ENCODE data around the gene CCN5. TPM values are rescaled to one million over a fixed set of nuclear protein-coding genes. Genes with fewer than 3 reads are reported as not detected.

The CCN5 gene
- total RNA-seq, 1 experiment from 2014 or later: 0.20 TPM

DNA sequence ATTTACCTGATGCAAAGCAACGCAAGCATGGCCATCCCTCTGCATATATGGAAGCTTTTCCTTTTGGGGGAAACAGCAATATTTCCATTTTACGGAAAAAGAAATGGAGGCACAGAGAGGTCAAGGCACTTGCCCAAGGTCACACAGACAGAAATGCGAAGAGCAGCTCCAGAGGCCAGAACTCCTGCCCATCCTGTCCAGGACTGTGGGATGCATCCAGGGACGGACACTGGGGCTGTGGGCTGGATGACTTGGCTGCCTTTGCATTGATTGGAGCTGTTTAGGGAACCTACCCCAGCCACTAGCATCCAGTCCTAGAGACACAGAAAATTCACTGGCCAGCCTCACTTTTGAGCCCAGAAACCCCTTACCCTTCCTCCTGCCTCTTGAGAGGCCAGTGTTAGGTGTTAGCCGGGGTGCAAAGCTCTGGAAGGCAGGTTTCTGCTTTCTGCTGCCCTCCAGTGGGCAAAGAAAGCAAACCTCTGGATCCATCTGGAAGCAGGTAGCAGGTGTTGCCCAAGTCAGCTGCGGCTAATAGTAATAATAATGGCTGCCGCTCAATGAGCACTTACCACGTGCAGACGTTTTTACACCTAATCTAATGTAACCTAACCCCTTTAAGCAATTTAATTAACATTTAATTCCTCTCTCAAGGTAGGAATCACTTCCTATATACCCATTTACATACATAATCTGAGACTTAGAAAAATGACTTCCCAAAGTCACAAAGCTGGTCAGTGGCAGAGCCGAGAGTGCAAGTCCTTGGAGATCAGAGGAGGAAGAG is 31.7 kb upstream of the CCN5 start:
- no peak overlapping the region for H2AFZ ChIP-seq
- ChIA-PET POLR2A (ENCODE audit: unreplicated experiment) (interaction anchor here (0.5 kb wide), 1 partner anchor 49 kb away, joined by 3 read pairs; no protein-coding TSS in a partner anchor), CTCF (interaction anchor here (0.8 to 3.7 kb wide), 9 partner anchors 27 to 467 kb away, joined by 3 to 38 read pairs (median 3); no protein-coding TSS in a partner anchor)
- H3K27ac ChIP-seq: no peak overlapping the region
- H3K4me1 ChIP-seq (replicated peaks; ENCODE audit: insufficient read depth): peaks cover 16% of the 10 kb centered on the region
- no peaks in the 10 kb centered on the region for H3K27me3 ChIP-seq (ENCODE audit: insufficient read depth, low read depth)
- H3K9me2 ChIP-seq (ENCODE audit: insufficient read depth): no peaks in the 10 kb centered on the region
- H3F3A ChIP-seq (ENCODE audit: insufficient read depth, low read depth): peaks cover 12% of the 10 kb centered on the region
- H3K9me3 ChIP-seq (ENCODE audit: insufficient read depth, low read depth): no peaks in the 10 kb centered on the region
- no peaks in the 10 kb centered on the region for H4K20me1 ChIP-seq (ENCODE audit: insufficient read depth)
- H3K36me3 ChIP-seq (ENCODE audit: low read depth): no peaks in the 10 kb centered on the region
- TF ChIP-seq EZH2 (IDR thresholded peaks at IDR 0.05; ENCODE audit: low read depth) (no peak), CTCF (conservative IDR thresholded peaks at IDR 0.05) (peak; percentile 85)
- no TSS peak for BruUV-seq (replicated peaks)
- intact Hi-C loops (cut with micrococcal nuclease; ENCODE audit: unreplicated experiment): loop anchor here (1.0 to 10.0 kb wide), 7 partner anchors 30 to 611 kb away; partner anchors contain the start of genes SERINC3 and TTPAL
- H3K4me2 ChIP-seq: no peak overlapping the region
- peak; percentile 66 to 76 for DNase-seq
- H3K4me3 ChIP-seq: no peak overlapping the region
- H3K79me2 ChIP-seq (ENCODE audit: low read depth): no peaks in the 10 kb centered on the region

- peak overlapping the region; percentile 58; the same call in 1 of the 2 replicates for H2AFZ ChIP-seq
- H4K20me1 ChIP-seq (ENCODE audit: insufficient read depth): no peaks in the 10 kb centered on the region
- no peaks in the 10 kb centered on the region for H3K79me2 ChIP-seq (ENCODE audit: low read depth)
- intact Hi-C loops (cut with micrococcal nuclease; ENCODE audit: unreplicated experiment): loop anchor here (2.0 to 10.0 kb wide), 5 partner anchors 162 to 610 kb away; partner anchors contain the start of genes SERINC3 and TTPAL
- H3K4me1 ChIP-seq (replicated peaks; ENCODE audit: insufficient read depth): peaks cover 14% of the 10 kb centered on the region
- H3K9me3 ChIP-seq (ENCODE audit: insufficient read depth, low read depth): no peaks in the 10 kb centered on the region
- ChIA-PET POLR2A (ENCODE audit: unreplicated experiment) (interaction anchor here (0.6 kb wide), 1 partner anchor 48 kb away, joined by 5 read pairs; no protein-coding TSS in a partner anchor), CTCF (interaction anchor here (0.6 to 3.7 kb wide), 8 partner anchors 28 to 468 kb away, joined by 3 to 38 read pairs (median 3); no protein-coding TSS in a partner anchor)
- no peaks in the 10 kb centered on the region for H3K9me2 ChIP-seq (ENCODE audit: insufficient read depth)
- BruUV-seq (replicated peaks): no TSS peak
- peak overlapping the region; percentile 16; the same call in 1 of the 2 replicates for H3K27ac ChIP-seq
- no peak for DNase-seq
- H3K27me3 ChIP-seq (ENCODE audit: insufficient read depth, low read depth): no peaks in the 10 kb centered on the region
- H3K4me2 ChIP-seq: peak overlapping the region; percentile 74
- no peaks in the 10 kb centered on the region for H3K36me3 ChIP-seq (ENCODE audit: low read depth)
- H3F3A ChIP-seq (ENCODE audit: insufficient read depth, low read depth): peaks cover 9% of the 10 kb centered on the region
- H3K4me3 ChIP-seq: peak overlapping the region; percentile 48; the same call in 1 of the 2 replicates
- TF ChIP-seq EZH2 (IDR thresholded peaks at IDR 0.05; ENCODE audit: low read depth) (no peak), CTCF (conservative IDR thresholded peaks at IDR 0.05) (no peak)
Observed at GRCh38 chr20:44684047-44684967, 30.9 kb upstream of the CCN5 start.

DNA sequence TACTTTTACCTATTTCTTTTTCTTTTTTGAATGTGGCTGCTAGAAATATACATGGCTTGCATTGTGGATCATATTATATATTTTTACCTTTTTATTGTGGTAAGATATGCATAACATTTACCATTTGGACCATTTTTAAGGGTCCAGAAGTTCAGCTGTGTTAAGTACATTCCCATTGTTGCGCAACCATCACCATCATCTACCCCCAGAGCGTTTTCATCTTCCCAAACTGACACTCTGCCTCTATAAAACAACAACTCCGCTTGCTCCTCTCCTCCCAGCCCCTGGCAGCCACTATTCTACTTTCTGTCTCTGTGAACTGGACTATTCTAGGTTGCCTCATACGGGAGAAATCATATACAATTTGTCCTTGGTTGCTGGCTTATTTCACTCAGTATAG is 28.2 kb upstream of the CCN5 start:
- TF ChIP-seq EZH2 (IDR thresholded peaks at IDR 0.05; ENCODE audit: low read depth) (no peak), CTCF (conservative IDR thresholded peaks at IDR 0.05) (no peak)
- no TSS peak for BruUV-seq (replicated peaks)
- no peak for DNase-seq
- H3K36me3 ChIP-seq (ENCODE audit: low read depth): no peaks in the 10 kb centered on the region
- CTCF ChIA-PET: no interaction called here
- H4K20me1 ChIP-seq (ENCODE audit: insufficient read depth): no peaks in the 10 kb centered on the region
- peaks cover 2% of the 10 kb centered on the region; the same call in 1 of the 2 replicates for H3K9me3 ChIP-seq (ENCODE audit: insufficient read depth, low read depth)
- POLR2A ChIA-PET (ENCODE audit: unreplicated experiment): no interaction called here
- H2AFZ ChIP-seq: no peak overlapping the region
- H3F3A ChIP-seq (ENCODE audit: insufficient read depth, low read depth): peaks cover 16% of the 10 kb centered on the region
- intact Hi-C loops (cut with micrococcal nuclease; ENCODE audit: unreplicated experiment): loop anchor here (10.0 kb wide), 1 partner anchor 608 kb away; no protein-coding TSS in a partner anchor
- H3K4me1 ChIP-seq (replicated peaks; ENCODE audit: insufficient read depth): peaks cover 16% of the 10 kb centered on the region
- no peak overlapping the region for H3K4me3 ChIP-seq
- H3K9me2 ChIP-seq (ENCODE audit: insufficient read depth): no peaks in the 10 kb centered on the region
- H3K27ac ChIP-seq: no peak overlapping the region
- no peak overlapping the region for H3K4me2 ChIP-seq
- H3K79me2 ChIP-seq (ENCODE audit: low read depth): no peaks in the 10 kb centered on the region
- H3K27me3 ChIP-seq (ENCODE audit: insufficient read depth, low read depth): no peaks in the 10 kb centered on the region

Data from PC-9 (cell line).